Measurements from ENCODE around the gene IGSF9.

Gene IGSF9

GRCh38 chr1:159955456-159955855, 10.0 kb upstream of the IGSF9 start:
- DNase-seq: no peak
- TF ChIP-seq EZH2phosphoT487 (IDR thresholded peaks at IDR 0.05; ENCODE audit: low read length) (no peak), EZH2 (optimal IDR thresholded peaks at IDR 0.05; ENCODE audit: low read depth, low read length) (no peak), CTCF (IDR thresholded peaks at IDR 0.05; ENCODE audit: low read length) (no peak)
- Histone ChIP-seq H4K20me1 (ENCODE audit: insufficient read depth, low read length) (no peaks in the 10 kb centered on the region), H3K9me2 (replicated peaks; ENCODE audit: insufficient read depth, low read length) (no peaks in the 10 kb centered on the region), H3K9me3 (replicated peaks; ENCODE audit: insufficient read depth, low read length) (no peaks in the 10 kb centered on the region), H3K4me3 (ENCODE audit: low read length) (no peak overlapping the region), H3K4me1 (ENCODE audit: low read length) (no peaks in the 10 kb centered on the region), H3K79me2 (ENCODE audit: low read length) (no peaks in the 10 kb centered on the region), H2AFZ (ENCODE audit: low read length) (no peak overlapping the region), H3K4me2 (ENCODE audit: low read depth, low read length) (no peak overlapping the region), H3F3A (ENCODE audit: insufficient read depth, low read length) (no peaks in the 10 kb centered on the region), H3K9ac (ENCODE audit: low read length) (no peak overlapping the region), H3K27ac (ENCODE audit: low read length) (no peak overlapping the region), H3K27me3 (replicated peaks; ENCODE audit: insufficient read depth, low read length) (no peaks in the 10 kb centered on the region), H3K36me3 (replicated peaks; ENCODE audit: insufficient read depth, low read length) (no peaks in the 10 kb centered on the region)

- no peaks in the 10 kb centered on the region for H3K36me3 ChIP-seq (replicated peaks; ENCODE audit: insufficient read depth, low read length)
- H3K4me3 ChIP-seq (ENCODE audit: low read length): no peak within 1 kb of the TSS
- no peaks in the 10 kb centered on the region for H3K79me2 ChIP-seq (ENCODE audit: low read length)
- H3K4me2 ChIP-seq (ENCODE audit: low read depth, low read length): no peak within 1 kb of the TSS
- H2AFZ ChIP-seq (ENCODE audit: low read length): no peak within 1 kb of the TSS
- no peak for DNase-seq
- no peaks in the 10 kb centered on the region for H3K9me3 ChIP-seq (replicated peaks; ENCODE audit: insufficient read depth, low read length)
- no peaks in the 10 kb centered on the region for H3K27me3 ChIP-seq (replicated peaks; ENCODE audit: insufficient read depth, low read length)
- no peaks in the 10 kb centered on the region for H3K9me2 ChIP-seq (replicated peaks; ENCODE audit: insufficient read depth, low read length)
- H3K9ac ChIP-seq (ENCODE audit: low read length): no peak within 1 kb of the TSS
- H4K20me1 ChIP-seq (ENCODE audit: insufficient read depth, low read length): no peaks in the 10 kb centered on the region
- H3K27ac ChIP-seq (ENCODE audit: low read length): no peak within 1 kb of the TSS
- TF ChIP-seq EZH2 (optimal IDR thresholded peaks at IDR 0.05; ENCODE audit: low read depth, low read length) (no peak), CTCF (IDR thresholded peaks at IDR 0.05; ENCODE audit: low read length) (no peak), EZH2phosphoT487 (IDR thresholded peaks at IDR 0.05; ENCODE audit: low read length) (no peak)
- no peaks in the 10 kb centered on the region for H3K4me1 ChIP-seq (ENCODE audit: low read length)
- H3F3A ChIP-seq (ENCODE audit: insufficient read depth, low read length): no peaks in the 10 kb centered on the region
These were observed 8.4 kb upstream of the IGSF9 start, which contains the start of gene SLAMF9 for GRCh38 chr1:159953536-159954515. Gene SLAMF9 (minus strand): TSS chr1:159954237. CDS start chr1:159954137, 100 bp downstream.

GRCh38 chr1:159952932-159953331, 7.5 kb upstream of the IGSF9 start:
- H3K36me3 ChIP-seq (replicated peaks; ENCODE audit: insufficient read depth, low read length): no peaks in the 10 kb centered on the region
- H3K9me3 ChIP-seq (replicated peaks; ENCODE audit: insufficient read depth, low read length): no peaks in the 10 kb centered on the region
- no peaks in the 10 kb centered on the region for H3F3A ChIP-seq (ENCODE audit: insufficient read depth, low read length)
- H3K4me2 ChIP-seq (ENCODE audit: low read depth, low read length): no peak overlapping the region
- TF ChIP-seq EZH2 (optimal IDR thresholded peaks at IDR 0.05; ENCODE audit: low read depth, low read length): no peak
- no peak for TF ChIP-seq EZH2phosphoT487 (IDR thresholded peaks at IDR 0.05; ENCODE audit: low read length)
- no peak for TF ChIP-seq CTCF (IDR thresholded peaks at IDR 0.05; ENCODE audit: low read length)
- no peak for DNase-seq
- H3K79me2 ChIP-seq (ENCODE audit: low read length): no peaks in the 10 kb centered on the region
- no peaks in the 10 kb centered on the region for H4K20me1 ChIP-seq (ENCODE audit: insufficient read depth, low read length)
- no peak overlapping the region for H3K27ac ChIP-seq (ENCODE audit: low read length)
- H3K9ac ChIP-seq (ENCODE audit: low read length): no peak overlapping the region
- H3K4me1 ChIP-seq (ENCODE audit: low read length): no peaks in the 10 kb centered on the region
- no peak overlapping the region for H2AFZ ChIP-seq (ENCODE audit: low read length)
- H3K4me3 ChIP-seq (ENCODE audit: low read length): no peak overlapping the region
- no peaks in the 10 kb centered on the region for H3K9me2 ChIP-seq (replicated peaks; ENCODE audit: insufficient read depth, low read length)
- no peaks in the 10 kb centered on the region for H3K27me3 ChIP-seq (replicated peaks; ENCODE audit: insufficient read depth, low read length)

Measured in MM.1S (cell line).